Activated gamma-delta T cell treated with Interleukin-2 at 50 U/mL for 16 hours (primary cell): ENCODE measurements around the gene TBC1D9B.
A peak's percentile ranks its signal among the peaks of the same experiment; 100 is the strongest.

Experiments used
- DNase-seq: peaks from one replicate; pipeline ENCODE4 v3.0.0-alpha.2; 2020

TBC1D9B gene

DNA sequence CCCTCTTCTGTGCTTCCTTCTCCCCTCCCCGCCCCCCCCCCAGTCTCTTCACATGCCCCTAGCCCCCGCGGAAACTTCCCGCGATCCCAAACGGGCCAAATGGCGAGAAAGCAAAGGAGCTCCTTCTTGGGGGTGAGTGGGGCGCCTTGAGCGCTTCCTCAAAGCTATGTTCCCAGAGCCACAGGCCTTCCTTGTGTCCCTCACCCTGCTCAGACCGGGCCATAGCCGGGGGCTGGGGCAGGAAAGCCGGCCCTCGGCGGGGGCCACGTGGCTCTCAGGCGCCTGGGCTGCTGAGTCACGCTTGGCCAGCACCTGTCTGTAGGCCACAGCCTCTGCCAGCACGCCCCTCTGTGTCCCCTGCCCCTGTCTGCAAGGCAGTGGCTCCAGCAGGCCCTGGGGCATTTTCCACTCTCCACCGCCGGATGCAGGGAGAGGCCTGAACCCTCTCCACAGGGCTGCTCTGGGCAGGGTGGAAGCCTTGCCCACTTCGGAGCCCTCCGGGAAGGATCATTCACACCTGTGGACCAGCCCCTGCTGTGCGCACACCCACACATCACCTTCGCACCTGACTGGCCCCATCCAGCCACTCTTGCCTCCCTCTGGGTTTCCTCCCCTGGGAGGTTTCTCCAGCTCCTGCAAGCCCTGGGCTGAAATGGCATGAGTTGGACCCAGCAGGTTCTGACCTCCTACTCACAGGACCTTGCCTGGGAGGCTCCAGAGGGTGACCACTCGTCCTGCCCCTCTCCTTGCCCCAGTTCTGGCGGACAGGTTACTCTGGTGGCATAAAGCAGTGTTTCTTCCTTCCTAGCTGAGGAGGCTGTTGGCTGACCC is 88.2 kb downstream of the TBC1D9B start:
- DNase-seq: peak; percentile 34

DNA sequence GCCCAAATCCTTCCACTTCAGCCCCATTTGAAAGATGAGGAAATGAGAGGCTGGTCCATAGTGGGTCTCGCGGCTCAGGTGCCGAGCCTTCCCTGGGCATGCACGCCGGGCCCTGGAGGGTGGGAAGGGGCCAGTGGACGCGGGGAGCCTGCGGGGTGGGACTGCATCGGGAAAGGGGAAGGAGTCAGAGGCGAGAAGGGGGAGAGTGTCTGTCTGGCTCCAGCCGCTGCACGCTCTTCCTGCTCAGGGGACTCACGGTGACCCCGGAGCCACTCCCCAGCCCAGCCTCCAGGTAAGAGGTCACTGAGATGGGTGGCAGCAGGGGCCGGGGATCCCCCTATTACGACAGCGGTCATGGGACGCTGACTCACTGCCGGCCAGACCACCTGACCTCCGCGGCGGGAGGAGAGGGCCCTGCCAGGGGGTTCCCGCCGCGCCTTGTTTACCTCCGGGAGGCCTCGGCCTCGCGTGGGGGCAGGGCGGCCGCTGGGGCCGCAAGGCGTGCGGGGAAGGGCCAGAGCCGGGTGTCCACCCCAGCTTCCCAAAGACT is 88.9 kb downstream of the TBC1D9B start:
- peak; percentile 88 for DNase-seq

DNA sequence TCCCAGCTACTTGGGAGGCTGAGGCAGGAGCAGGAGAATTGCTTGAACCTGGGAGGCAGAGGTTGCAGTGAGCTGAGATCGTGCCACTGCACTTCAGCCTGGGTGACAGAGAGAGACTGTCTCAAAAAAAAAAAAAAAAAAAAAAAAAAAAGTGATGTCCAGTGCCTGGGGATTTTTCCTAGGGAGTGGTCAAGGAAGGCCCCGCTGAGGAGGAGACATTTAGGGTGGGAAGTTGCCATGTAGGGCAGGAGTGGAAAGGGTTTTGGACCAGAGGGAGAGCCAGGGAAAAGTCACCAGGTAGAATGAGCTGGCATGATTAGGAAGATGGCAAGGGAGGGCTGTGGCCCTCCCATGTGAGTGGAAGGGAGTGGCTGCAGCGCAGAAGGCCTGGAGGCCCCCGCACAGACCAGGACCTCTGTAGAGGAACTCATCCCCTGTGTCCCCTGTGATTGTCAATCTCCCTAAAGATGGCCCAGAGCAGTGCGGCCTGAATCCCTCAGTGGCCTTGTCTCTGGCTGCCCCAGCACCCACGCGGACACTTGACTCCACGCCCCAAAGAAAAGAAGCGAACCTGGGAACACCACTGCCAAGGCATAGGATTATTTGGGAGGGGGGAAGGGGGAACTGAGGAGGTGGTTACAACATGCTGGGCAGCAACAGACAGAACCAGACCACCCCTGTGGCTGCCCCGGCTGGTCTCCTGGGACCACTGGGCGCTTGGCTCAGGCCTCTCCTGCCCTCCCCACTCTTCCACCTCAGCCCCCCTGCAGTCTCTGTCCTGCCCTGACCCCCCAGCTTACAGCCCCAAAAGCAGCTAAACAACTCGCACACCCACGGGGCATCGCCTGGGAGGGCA is 89.6 kb downstream of the TBC1D9B start:
- DNase-seq: no peak

DNA sequence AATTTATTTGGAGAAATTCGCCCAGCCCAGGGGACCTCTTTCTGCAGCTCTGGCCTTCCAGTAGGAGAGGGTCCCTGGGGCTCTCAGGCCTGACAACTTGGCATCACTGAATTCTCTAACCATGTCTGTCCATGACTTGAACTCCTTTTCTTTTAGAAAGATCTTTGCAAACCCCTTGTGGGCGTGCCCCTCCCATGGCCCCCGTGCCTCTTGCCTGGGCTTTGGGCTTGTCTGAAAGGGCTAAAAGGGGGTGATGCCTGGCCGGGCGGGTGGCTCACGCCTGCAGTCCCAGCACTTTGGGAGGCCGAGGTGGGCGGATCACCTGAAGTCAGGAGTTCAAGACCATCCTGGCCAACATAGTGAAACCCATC is 90.2 kb downstream of the TBC1D9B start:
- DNase-seq: no peak

DNA sequence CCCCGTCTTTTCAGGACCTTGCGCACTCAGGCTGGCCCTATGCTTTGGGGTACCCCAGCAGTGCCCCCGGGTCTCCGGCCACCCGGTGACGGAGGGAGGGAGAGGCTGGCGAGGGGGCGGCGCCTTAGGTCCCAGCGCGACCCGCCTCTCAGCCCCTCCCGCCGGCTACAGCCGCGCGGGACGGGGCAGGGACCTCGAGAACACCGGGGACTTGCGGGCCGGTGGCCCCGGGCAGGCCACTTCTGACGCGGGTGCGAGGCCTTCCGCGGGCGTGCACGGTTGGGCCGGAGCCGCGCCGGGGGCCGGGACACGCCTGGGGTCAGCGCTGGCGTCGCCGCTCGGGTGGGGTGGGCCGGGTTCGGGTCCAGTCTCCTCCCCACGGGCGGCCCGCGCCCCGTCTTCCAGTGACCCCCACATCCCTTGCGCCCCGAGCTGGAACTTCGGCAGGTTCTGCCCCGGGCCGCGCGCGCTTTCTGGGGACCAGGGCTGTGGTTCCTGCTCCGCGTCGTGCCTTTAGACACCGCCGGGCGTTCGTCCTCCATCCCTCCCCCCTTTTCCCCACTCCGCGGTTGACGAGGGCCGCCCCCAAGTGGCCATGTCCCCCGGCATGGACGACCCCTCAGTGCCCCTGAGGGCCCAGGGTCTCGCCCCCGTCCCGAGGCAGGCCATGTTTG is 90.8 kb downstream of the TBC1D9B start:
- DNase-seq: no peak

DNA sequence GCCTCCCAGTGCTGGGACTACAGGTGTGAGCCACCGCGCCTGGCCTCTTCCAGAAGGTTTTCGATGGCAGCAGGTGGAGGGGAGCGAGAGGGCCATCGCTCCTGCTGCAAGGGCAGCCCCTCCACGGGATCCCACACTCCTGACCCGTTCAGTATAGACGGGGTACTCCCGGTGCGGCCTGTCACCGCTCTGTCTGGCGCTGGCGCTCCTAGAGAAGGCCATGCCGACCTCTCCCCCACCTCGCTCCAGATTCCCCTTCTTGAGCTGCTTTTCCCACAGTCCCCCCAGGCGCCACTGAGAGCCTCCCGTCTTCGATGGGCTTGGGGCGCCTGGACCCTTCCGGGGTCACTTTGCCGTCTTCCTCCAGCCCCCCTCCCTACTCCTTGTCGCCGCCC is 91.3 kb downstream of the TBC1D9B start:
- DNase-seq: no peak

DNA sequence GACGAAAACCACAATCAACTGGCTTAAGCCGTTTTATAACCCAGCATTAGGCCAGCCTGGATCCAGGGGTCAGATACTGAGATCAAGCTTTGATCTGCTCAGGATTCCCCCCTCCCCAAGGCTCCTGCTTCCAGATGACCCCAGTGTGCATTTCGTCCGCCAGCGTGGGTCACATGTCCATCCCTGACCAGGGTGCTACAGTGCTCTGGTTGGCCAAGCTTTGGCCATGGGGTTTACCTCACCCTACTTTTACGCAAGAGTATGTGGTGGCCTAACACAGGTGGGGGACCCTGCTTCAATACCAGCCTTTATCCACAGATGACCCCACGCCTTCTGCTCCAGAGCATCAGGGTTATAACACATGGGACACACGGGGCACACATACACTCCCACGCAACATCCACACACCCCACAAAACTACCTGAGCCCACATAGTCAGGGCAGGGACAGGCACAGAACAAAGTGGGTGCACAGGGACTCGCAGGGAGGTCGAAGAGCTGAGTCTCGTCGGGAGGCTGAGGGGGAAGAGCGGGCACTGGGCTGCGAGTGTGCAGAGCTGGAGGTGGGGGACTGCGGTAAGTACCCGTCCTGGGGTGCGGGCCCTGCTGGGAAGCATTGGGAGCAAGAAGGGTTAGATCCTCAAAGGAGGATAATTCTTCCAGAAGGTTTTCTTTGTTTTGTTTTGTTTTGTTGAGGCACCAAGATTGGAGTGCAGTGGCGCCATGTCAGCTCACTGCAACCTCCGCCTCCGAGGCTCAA is 92.0 kb downstream of the TBC1D9B start:
- no peak for DNase-seq

DNA sequence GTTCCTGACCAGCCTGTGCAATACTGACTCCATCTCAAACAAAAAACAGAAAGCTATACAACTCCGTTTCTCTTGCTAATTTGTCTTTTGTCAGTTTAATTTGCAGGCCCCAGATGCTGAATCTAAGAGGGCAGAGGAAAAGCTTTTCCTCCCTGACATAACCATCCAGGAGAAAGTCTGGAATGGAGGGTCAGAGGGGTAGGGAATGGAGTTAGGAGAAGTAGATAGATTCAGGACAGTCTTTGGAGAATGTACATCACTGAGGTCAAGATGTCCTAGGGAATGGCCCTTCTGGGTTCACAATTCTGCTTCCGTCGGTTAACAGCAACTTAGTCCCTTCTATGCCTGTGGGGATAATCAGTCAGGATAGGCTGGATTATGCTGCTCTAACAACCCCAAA is 93.6 kb downstream of the TBC1D9B start:
- no peak for DNase-seq

DNA sequence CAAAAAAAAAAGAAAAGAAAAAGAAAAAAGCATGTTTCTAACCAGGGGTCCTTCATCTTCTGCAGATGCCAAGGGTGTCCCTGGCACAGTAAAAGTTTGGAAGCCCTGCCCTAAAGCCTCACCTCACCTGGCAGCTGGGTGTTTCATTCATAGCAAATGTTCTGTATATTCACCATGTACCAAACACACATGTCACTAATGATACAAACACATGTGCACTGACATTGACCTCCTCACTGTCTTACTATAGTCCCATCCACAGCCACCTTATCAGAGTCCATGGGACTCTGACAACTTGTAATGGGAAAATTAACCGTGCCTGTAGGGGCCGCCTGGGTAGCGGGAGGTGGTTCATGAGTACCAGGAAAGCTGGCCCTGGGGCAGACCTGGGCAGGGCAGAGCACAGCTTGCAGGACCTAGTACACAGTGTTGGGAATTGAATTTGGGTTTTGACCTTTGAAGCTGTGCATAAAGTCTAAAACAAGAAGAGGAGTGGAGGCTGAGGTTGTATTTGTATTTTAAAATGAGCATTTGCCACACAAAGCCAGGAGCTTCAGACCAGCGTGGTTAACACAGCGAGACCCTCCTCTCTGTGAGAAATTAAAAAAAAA is 94.6 kb downstream of the TBC1D9B start:
- DNase-seq: no peak

DNA sequence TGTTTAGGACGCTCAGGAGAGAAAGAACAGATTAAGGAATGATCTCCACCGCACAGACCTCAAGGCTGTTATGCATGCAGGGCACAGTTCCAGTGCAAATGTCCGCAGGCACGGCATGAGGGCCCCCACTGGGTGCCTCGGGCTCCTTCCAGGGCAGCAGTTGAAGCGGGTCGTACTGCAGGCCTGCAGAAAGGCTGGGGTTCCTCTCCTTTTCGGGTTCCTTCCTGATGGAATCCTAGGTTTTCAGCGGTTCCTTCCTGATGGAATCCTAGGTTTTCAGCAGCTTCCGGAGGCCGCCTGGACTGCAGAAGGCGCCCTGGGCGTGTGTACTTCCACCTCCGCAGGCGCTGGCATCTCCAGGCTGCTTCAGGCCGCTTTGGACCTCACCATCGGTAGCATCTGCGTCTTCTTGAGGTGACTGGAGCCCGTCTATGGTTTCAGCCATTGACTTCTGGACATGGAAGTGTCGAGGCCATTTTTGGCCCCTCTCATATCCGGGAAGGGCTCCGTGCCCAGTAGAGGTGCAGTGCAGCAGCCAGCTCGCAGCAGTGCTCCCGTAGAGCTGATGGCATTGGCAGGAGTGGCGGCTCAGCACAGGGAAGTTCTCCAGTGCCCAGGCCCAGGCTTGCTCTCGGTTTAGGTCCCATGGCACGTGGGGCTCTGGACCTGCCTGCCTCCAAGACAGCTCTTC is 95.4 kb downstream of the TBC1D9B start:
- no peak for DNase-seq
